ENCODE results near the gene LRRC8D. TPM values are rescaled to one million over a fixed set of nuclear protein-coding genes. Genes with fewer than 3 reads are reported as not detected.

LRRC8D gene
- total RNA-seq, 1 experiment from 2014 or later, result 42.0 TPM

GRCh38 chr1:89810880-89811279 lies 10.0 kb upstream of the LRRC8D start:
- Mint-ChIP-seq H3K9me3 (ENCODE audit: unreplicated experiment) (no peaks in the 10 kb centered on the region), H3K36me3 (ENCODE audit: insufficient read depth, unreplicated experiment) (no peaks in the 10 kb centered on the region), H3K4me3 (ENCODE audit: unreplicated experiment) (no peak overlapping the region), H3K4me1 (ENCODE audit: insufficient read depth, unreplicated experiment) (no peaks in the 10 kb centered on the region), H3K27me3 (ENCODE audit: insufficient read depth, unreplicated experiment) (peaks cover 20% of the 10 kb centered on the region), H3K27ac (ENCODE audit: low read depth, unreplicated experiment) (no peak overlapping the region)
- POLR2A ChIA-PET, result no interaction called here
- no TSS peak for BruUV-seq (replicated peaks)
- CTCF ChIA-PET, result no interaction called here
- intact Hi-C loops (cut with micrococcal nuclease), result no loop called here
- no peak for DNase-seq (ENCODE audit: unreplicated experiment)
- TF ChIP-seq CTCF (IDR thresholded peaks at IDR 0.05; ENCODE audit: unreplicated experiment), result no peak

DNA sequence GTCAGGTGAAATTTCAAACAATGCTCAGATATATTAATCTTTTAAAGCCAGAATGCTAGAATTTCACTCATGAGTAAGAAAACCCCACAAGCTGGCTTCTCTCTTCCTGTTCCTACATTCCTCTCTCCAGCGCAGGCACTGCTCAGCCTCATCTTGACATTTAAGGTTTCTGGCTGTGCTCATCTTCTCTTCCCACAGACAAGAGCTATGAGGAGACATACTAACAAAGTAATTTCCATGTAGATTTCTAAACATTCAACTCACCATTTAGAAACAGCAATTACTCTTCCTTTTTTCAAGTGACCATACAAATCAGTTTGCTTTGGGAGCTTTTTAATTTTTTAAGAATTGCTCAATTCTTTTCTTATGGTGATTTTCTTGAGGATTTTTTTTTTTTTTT lies 7.8 kb upstream of the LRRC8D start:
- CTCF ChIA-PET, result interaction anchor here (0.6 to 0.9 kb wide), 4 partner anchors 50 to 179 kb away, joined by 3 to 8 read pairs (median 3); no protein-coding TSS in a partner anchor
- no peak overlapping the region for H3K4me3 Mint-ChIP-seq (ENCODE audit: unreplicated experiment)
- intact Hi-C loops (cut with micrococcal nuclease), result no loop called here
- TF ChIP-seq CTCF (IDR thresholded peaks at IDR 0.05; ENCODE audit: unreplicated experiment), result no peak
- no peaks in the 10 kb centered on the region for H3K36me3 Mint-ChIP-seq (ENCODE audit: insufficient read depth, unreplicated experiment)
- H3K27me3 Mint-ChIP-seq (ENCODE audit: insufficient read depth, unreplicated experiment), result peaks cover 24% of the 10 kb centered on the region
- POLR2A ChIA-PET, result interaction anchor here (0.6 to 0.7 kb wide), 5 partner anchors 80 to 1743 kb away, joined by 3 to 4 read pairs (median 3); no protein-coding TSS in a partner anchor
- no peaks in the 10 kb centered on the region for H3K9me3 Mint-ChIP-seq (ENCODE audit: unreplicated experiment)
- no peak overlapping the region for H3K27ac Mint-ChIP-seq (ENCODE audit: low read depth, unreplicated experiment)
- no peak for DNase-seq (ENCODE audit: unreplicated experiment)
- BruUV-seq (replicated peaks), result no TSS peak
- H3K4me1 Mint-ChIP-seq (ENCODE audit: insufficient read depth, unreplicated experiment), result no peaks in the 10 kb centered on the region

DNA sequence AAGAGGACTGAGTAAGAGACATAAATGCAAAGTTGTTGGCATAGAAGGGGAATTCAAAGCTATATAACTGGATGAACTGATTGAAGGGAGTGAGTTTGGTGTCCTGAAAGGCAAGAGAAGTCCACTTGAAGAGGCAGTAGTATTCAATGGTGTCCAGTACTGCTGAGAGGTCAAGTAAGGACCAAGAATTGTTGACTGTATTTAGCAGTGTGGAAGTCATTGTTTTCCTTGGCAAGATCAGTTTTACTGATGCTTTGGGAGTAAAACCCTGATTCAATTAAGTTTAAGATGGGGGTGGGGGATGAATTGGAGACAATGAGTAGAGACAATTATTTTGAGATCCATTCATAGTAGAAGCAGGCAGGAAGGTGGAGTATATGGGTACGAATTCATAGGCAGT lies 5.8 kb upstream of the LRRC8D start:
- ChIA-PET POLR2A (no interaction called here), CTCF (interaction anchor here (0.5 to 1.0 kb wide), 2 partner anchors 7 to 17 kb away, joined by 3 read pairs; no protein-coding TSS in a partner anchor)

DNA sequence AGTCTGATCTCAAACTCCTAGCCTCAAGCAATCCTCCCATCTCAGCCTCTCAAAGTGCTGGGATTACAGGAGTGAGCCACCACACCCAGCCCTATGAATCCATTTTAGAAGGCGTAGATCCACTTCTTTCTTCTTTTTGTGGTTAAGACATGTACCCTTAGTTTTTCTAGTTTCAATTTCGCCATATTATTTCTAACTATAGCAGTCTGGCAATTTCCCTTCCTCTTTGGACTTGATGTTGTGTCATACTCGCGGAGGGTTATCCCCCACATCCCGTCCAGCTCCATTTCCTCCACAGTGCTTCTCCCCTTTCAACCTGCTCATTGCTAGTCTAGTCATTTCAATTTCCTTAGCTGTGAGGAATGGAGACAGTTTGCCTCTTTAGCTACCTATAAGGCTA lies 5.2 kb upstream of the LRRC8D start:
- H3K27ac Mint-ChIP-seq (ENCODE audit: low read depth, unreplicated experiment), result no peak overlapping the region
- H3K9me3 Mint-ChIP-seq (ENCODE audit: unreplicated experiment), result no peaks in the 10 kb centered on the region
- DNase-seq (ENCODE audit: unreplicated experiment), result no peak
- no peak for TF ChIP-seq CTCF (IDR thresholded peaks at IDR 0.05; ENCODE audit: unreplicated experiment)
- H3K4me3 Mint-ChIP-seq (ENCODE audit: unreplicated experiment), result no peak overlapping the region
- BruUV-seq (replicated peaks), result no TSS peak
- ChIA-PET POLR2A (no interaction called here), CTCF (interaction anchor here (0.5 to 1.2 kb wide), 3 partner anchors 8 to 28 kb away, joined by 3 read pairs; no protein-coding TSS in a partner anchor)
- H3K27me3 Mint-ChIP-seq (ENCODE audit: insufficient read depth, unreplicated experiment), result peaks cover 24% of the 10 kb centered on the region
- H3K4me1 Mint-ChIP-seq (ENCODE audit: insufficient read depth, unreplicated experiment), result peaks cover 11% of the 10 kb centered on the region
- no peaks in the 10 kb centered on the region for H3K36me3 Mint-ChIP-seq (ENCODE audit: insufficient read depth, unreplicated experiment)
- intact Hi-C loops (cut with micrococcal nuclease), result no loop called here

More for the DNA sequence above, 5.8 kb upstream of the LRRC8D start:
- no peak overlapping the region for H3K4me3 Mint-ChIP-seq (ENCODE audit: unreplicated experiment)
- no TSS peak for BruUV-seq (replicated peaks)
- TF ChIP-seq CTCF (IDR thresholded peaks at IDR 0.05; ENCODE audit: unreplicated experiment), result no peak
- intact Hi-C loops (cut with micrococcal nuclease), result no loop called here
- H3K27me3 Mint-ChIP-seq (ENCODE audit: insufficient read depth, unreplicated experiment), result peaks cover 24% of the 10 kb centered on the region
- peaks cover 6% of the 10 kb centered on the region for H3K4me1 Mint-ChIP-seq (ENCODE audit: insufficient read depth, unreplicated experiment)
- no peak overlapping the region for H3K27ac Mint-ChIP-seq (ENCODE audit: low read depth, unreplicated experiment)
- no peak for DNase-seq (ENCODE audit: unreplicated experiment)
- no peaks in the 10 kb centered on the region for H3K9me3 Mint-ChIP-seq (ENCODE audit: unreplicated experiment)
- H3K36me3 Mint-ChIP-seq (ENCODE audit: insufficient read depth, unreplicated experiment), result no peaks in the 10 kb centered on the region
